Lower lobe of right lung (tissue), 2 donors: Measurements from ENCODE around the gene ERO1B. TPM values are rescaled to one million over a fixed set of nuclear protein-coding genes. Genes with fewer than 3 reads are reported as not detected.

Source experiments
- ATAC-seq, 2 donors: fragments of 200-7000 bp; cut with Tn5 transposase; one replicate each; pipeline ENCODE4 v1.9.1; 2020 to 2022; ENCODE audit warnings: mild to moderate bottlenecking in 2 of 2, moderate library complexity in 2 of 2
- DNase-seq: peaks from one replicate; pipeline ENCODE4 v3.0.0-alpha.2; 2020
- H3K27ac ChIP-seq: fragments of 200-600 bp; one replicate; pipeline ENCODE4 v1.8.0; 2022
- H3K27me3 ChIP-seq: fragments of 200-600 bp; one replicate; pipeline ENCODE4 v1.8.0; 2022; ENCODE audit warnings: low read depth
- H3K36me3 ChIP-seq: fragments of 200-600 bp; one replicate; pipeline ENCODE4 v1.8.0; 2022; ENCODE audit warnings: mild to moderate bottlenecking
- H3K4me1 ChIP-seq: fragments of 200-600 bp; one replicate; pipeline ENCODE4 v1.8.0; 2022
- H3K4me3 ChIP-seq: fragments of 200-600 bp; one replicate; pipeline ENCODE4 v1.8.0; 2022; ENCODE audit warnings: mild to moderate bottlenecking
- H3K9me3 ChIP-seq: fragments of 200-600 bp; one replicate; pipeline ENCODE4 v1.8.0; 2022
- CTCF ChIP-seq: fragments of 200-600 bp; IDR thresholded peaks from one replicate; pipeline ENCODE4 v1.8.0; 2022; ENCODE audit warnings: antibody characterized with exemption, mild to moderate bottlenecking
- intact Hi-C: fragments of 100-400 bp; cut with DNase I; formaldehyde crosslinking; loops from one replicate; pipeline ENCODE4 v1.11.0; 2022
- total RNA-seq: library from RNA; stranded (reverse); fragmentation: NEBNext Ultra II Directional; extraction: Animal tissue kit (Norgen Biotek cat#: 25700); gene quantifications from one replicate; pipeline ENCODE4 v1.2.1, GENCODE V29; 2021
- donor health status: DM: no; HTN: yes; CAD: no; lungs with severe emphysema.

ERO1B gene
- total RNA-seq, 1 donor from 2014 or later, result 8.5 TPM

GRCh38 chr1:236322566-236323409 lies 41.0 kb upstream of the ERO1B start:
- DNase-seq (no peak), ATAC-seq (no peak)
- Histone ChIP-seq H3K4me1 (no peaks in the 10 kb centered on the region), H3K27me3 (no peaks in the 10 kb centered on the region), H3K27ac (no peak overlapping the region), H3K4me3 (no peak overlapping the region), H3K9me3 (peaks cover 19% of the 10 kb centered on the region), H3K36me3 (no peaks in the 10 kb centered on the region)
- intact Hi-C loops, result no loop called here
- no peak for TF ChIP-seq CTCF

GRCh38 chr1:236321101-236321500 lies 39.3 kb upstream of the ERO1B start:
- H3K27ac ChIP-seq, result no peak overlapping the region
- no peaks in the 10 kb centered on the region for H3K27me3 ChIP-seq
- H3K36me3 ChIP-seq, result no peaks in the 10 kb centered on the region
- H3K4me1 ChIP-seq, result no peaks in the 10 kb centered on the region
- intact Hi-C loops, result no loop called here
- TF ChIP-seq CTCF, result no peak
- DNase-seq (no peak), ATAC-seq (no peak)
- H3K9me3 ChIP-seq, result peaks cover 19% of the 10 kb centered on the region
- H3K4me3 ChIP-seq, result no peak overlapping the region

- H3K27ac ChIP-seq, result no peak overlapping the region
- no peaks in the 10 kb centered on the region for H3K4me1 ChIP-seq
- intact Hi-C loops, result no loop called here
- ATAC-seq (no peak), DNase-seq (no peak)
- H3K9me3 ChIP-seq, result peaks cover 19% of the 10 kb centered on the region
- H3K27me3 ChIP-seq, result no peaks in the 10 kb centered on the region
- H3K36me3 ChIP-seq, result no peaks in the 10 kb centered on the region
- H3K4me3 ChIP-seq, result no peak overlapping the region
- TF ChIP-seq CTCF, result no peak
These were observed 38.9 kb upstream of the ERO1B start for GRCh38 chr1:236320671-236321070.

GRCh38 chr1:236320214-236320613 lies 38.5 kb upstream of the ERO1B start:
- no peak for DNase-seq
- TF ChIP-seq CTCF, result no peak
- Histone ChIP-seq H3K9me3 (peaks cover 19% of the 10 kb centered on the region), H3K27me3 (no peaks in the 10 kb centered on the region), H3K4me1 (no peaks in the 10 kb centered on the region), H3K36me3 (no peaks in the 10 kb centered on the region), H3K4me3 (no peak overlapping the region), H3K27ac (no peak overlapping the region)
- ATAC-seq, result no peak
- intact Hi-C loops, result no loop called here

GRCh38 chr1:236316437-236316836 lies 34.7 kb upstream of the ERO1B start:
- Histone ChIP-seq H3K27ac (no peak overlapping the region), H3K9me3 (no peaks in the 10 kb centered on the region), H3K27me3 (no peaks in the 10 kb centered on the region), H3K36me3 (no peaks in the 10 kb centered on the region), H3K4me3 (no peak overlapping the region), H3K4me1 (no peaks in the 10 kb centered on the region)
- DNase-seq (no peak), ATAC-seq (no peak)
- intact Hi-C loops, result no loop called here
- TF ChIP-seq CTCF, result no peak
